Activated B cell treated with CpG ODN at 0.5 μM for 24 hours (primary cell): ENCODE results near the gene ATRN. TPM values are rescaled to one million over a fixed set of nuclear protein-coding genes. Genes with fewer than 3 reads are reported as not detected.

Experiments
- ATAC-seq: fragments of 200-7000 bp; cut with Tn5 transposase; one replicate; pipeline ENCODE4 v1.10.0; 2021; ENCODE audit warnings: low read depth, mild to moderate bottlenecking, moderate library complexity
- CTCF ChIA-PET: fragments of 350-600 bp; sonication (Branson Sonifier 250); formaldehyde crosslinking; loops from one replicate; lab custom pipeline; 2021; ENCODE audit warnings: antibody characterized with exemption; lab: Charles Lee
- POLR2A ChIA-PET: fragments of 350-600 bp; sonication (Branson Sonifier 250); formaldehyde crosslinking; loops from one replicate; lab custom pipeline; 2021; ENCODE audit warnings: antibody characterized with exemption; lab: Charles Lee
- DNase-seq: peaks from one replicate; pipeline ENCODE4 v3.0.0; 2022
- H3K27ac Mint-ChIP-seq: one replicate; pipeline ENCODE4 v1.8.0; 2020; ENCODE audit warnings: mixed read lengths
- H3K27me3 Mint-ChIP-seq: one replicate; pipeline ENCODE4 v1.8.0; 2021; ENCODE audit warnings: mixed read lengths
- H3K36me3 Mint-ChIP-seq: one replicate; pipeline ENCODE4 v1.8.0; 2021; ENCODE audit warnings: low read depth, mixed read lengths
- H3K4me1 Mint-ChIP-seq: one replicate; pipeline ENCODE4 v1.8.0; 2021; ENCODE audit warnings: mixed read lengths
- H3K4me3 Mint-ChIP-seq: one replicate; pipeline ENCODE4 v1.8.0; 2020; ENCODE audit warnings: mild to moderate bottlenecking, mixed read lengths
- H3K9me3 Mint-ChIP-seq: one replicate; pipeline ENCODE4 v1.8.0; 2020; ENCODE audit warnings: mixed read lengths
- CTCF ChIP-seq: fragments of 200-600 bp; IDR thresholded peaks from one replicate; pipeline ENCODE4 v1.8.0; 2022; ENCODE audit warnings: antibody characterized with exemption, mild to moderate bottlenecking
- intact Hi-C: fragments of 100-400 bp; cut with micrococcal nuclease; formaldehyde crosslinking; loops from one replicate; pipeline ENCODE4 v1.15.1; 2024
- total RNA-seq: library from RNA; stranded (reverse); gene quantifications from 2 replicates; pipeline ENCODE4 v1.2.3, GENCODE V29; 2022

ATRN gene
- total RNA-seq, 1 donor from 2014 or later = 13.0 TPM

GRCh38 chr20:3541887-3542721, 71.3 kb downstream of the ATRN start:
- ChIA-PET CTCF (no interaction called here), POLR2A (no interaction called here)
- Mint-ChIP-seq H3K27ac (no peak overlapping the region), H3K9me3 (no peaks in the 10 kb centered on the region), H3K4me3 (no peak overlapping the region), H3K27me3 (no peaks in the 10 kb centered on the region), H3K4me1 (no peaks in the 10 kb centered on the region), H3K36me3 (peaks cover 50% of the 10 kb centered on the region)
- TF ChIP-seq CTCF = no peak
- no peak for ATAC-seq
- intact Hi-C loops = no loop called here
- no peak for DNase-seq

GRCh38 chr20:3543901-3544507, 73.2 kb downstream of the ATRN start:
- POLR2A ChIA-PET = interaction anchor here (0.5 kb wide), 1 partner anchor 82 kb away, joined by 4 read pairs; no protein-coding TSS in a partner anchor

GRCh38 chr20:3545401-3545925, 74.6 kb downstream of the ATRN start:
- Mint-ChIP-seq H3K27me3 (no peaks in the 10 kb centered on the region), H3K4me1 (no peaks in the 10 kb centered on the region), H3K4me3 (no peak overlapping the region), H3K36me3 (peaks cover 59% of the 10 kb centered on the region), H3K27ac (no peak overlapping the region), H3K9me3 (no peaks in the 10 kb centered on the region)
- no peak for TF ChIP-seq CTCF
- ATAC-seq (no peak), DNase-seq (no peak)
- CTCF ChIA-PET = no interaction called here
- intact Hi-C loops = no loop called here
- POLR2A ChIA-PET = interaction anchor here (0.7 kb wide), 1 partner anchor 588 kb away, joined by 10 read pairs; no protein-coding TSS in a partner anchor

More at GRCh38 chr20:3543901-3544507, 73.2 kb downstream of the ATRN start:
- Mint-ChIP-seq H3K36me3 (peaks cover 50% of the 10 kb centered on the region), H3K4me1 (no peaks in the 10 kb centered on the region), H3K27ac (no peak overlapping the region), H3K9me3 (no peaks in the 10 kb centered on the region), H3K4me3 (no peak overlapping the region), H3K27me3 (no peaks in the 10 kb centered on the region)
- ATAC-seq = no peak
- intact Hi-C loops = no loop called here
- no peak for TF ChIP-seq CTCF
- DNase-seq = no peak
- CTCF ChIA-PET = no interaction called here

- DNase-seq = no peak
- peaks cover 64% of the 10 kb centered on the region for H3K36me3 Mint-ChIP-seq
- H3K27ac Mint-ChIP-seq = no peak overlapping the region
- no peak for TF ChIP-seq CTCF
- ChIA-PET CTCF (no interaction called here), POLR2A (no interaction called here)
- intact Hi-C loops = no loop called here
- no peak for ATAC-seq
- no peak overlapping the region for H3K4me3 Mint-ChIP-seq
- H3K9me3 Mint-ChIP-seq = no peaks in the 10 kb centered on the region
- H3K4me1 Mint-ChIP-seq = no peaks in the 10 kb centered on the region
- H3K27me3 Mint-ChIP-seq = no peaks in the 10 kb centered on the region
Observed at GRCh38 chr20:3547906-3548305, 77.1 kb downstream of the ATRN start.

GRCh38 chr20:3550837-3551236, 80.0 kb downstream of the ATRN start:
- Mint-ChIP-seq H3K4me1 (no peaks in the 10 kb centered on the region), H3K36me3 (peaks cover 64% of the 10 kb centered on the region), H3K4me3 (no peak overlapping the region), H3K27ac (no peak overlapping the region), H3K9me3 (no peaks in the 10 kb centered on the region), H3K27me3 (no peaks in the 10 kb centered on the region)
- DNase-seq = no peak
- ChIA-PET CTCF (no interaction called here), POLR2A (no interaction called here)
- intact Hi-C loops = no loop called here
- TF ChIP-seq CTCF = no peak
- no peak for ATAC-seq
